Tibial nerve (tissue), 4 donors: ENCODE results near the gene SULT1C3. TPM values are rescaled to one million over a fixed set of nuclear protein-coding genes. Genes with fewer than 3 reads are reported as not detected.
"Not testable (repeated sequence)": the region's sequence is repeated elsewhere in the genome, so short reads cannot be mapped to it uniquely, and the experiment has no call there.

ENCODE experiments used
- DNase-seq, 2 donors: peaks; one replicate each; pipeline ENCODE4 v3.0.0-alpha.2; 2019; ENCODE audit warnings: low spot score in 2 of 2
- H3K27ac ChIP-seq, 4 donors: fragments of 200-600 bp; sonication (generic) in 3 of 4; one replicate each; pipeline ENCODE4 v1.5.1; 2017 to 2019; ENCODE audit warnings: mild to moderate bottlenecking in 1 of 4
- H3K27me3 ChIP-seq, 2 donors: fragments of 200-600 bp; sonication (generic) in 1 of 2; one replicate each; pipeline versions ENCODE4 v1.5.1 to v1.6.0; 2017 to 2019
- H3K36me3 ChIP-seq, 3 donors: fragments of 200-600 bp; sonication (generic); one replicate each; pipeline ENCODE4 v1.5.1; 2018 to 2019
- H3K4me1 ChIP-seq, 4 donors: fragments of 200-600 bp; sonication (generic) in 3 of 4; one replicate each; pipeline ENCODE4 v1.5.1; 2017 to 2019
- H3K4me3 ChIP-seq, 4 donors: fragments of 200-600 bp; sonication (generic) in 3 of 4; one replicate each; pipeline ENCODE4 v1.5.1; 2017 to 2019; ENCODE audit warnings: mild to moderate bottlenecking in 1 of 4, moderate library complexity in 1 of 4
- H3K9me3 ChIP-seq, 4 donors: fragments of 200-600 bp; sonication (generic) in 3 of 4; one replicate each; pipeline ENCODE4 v1.5.1; 2017 to 2019
- CTCF ChIP-seq, 5 experiments: fragments of 200-600 bp in 3 of 5; fragments of 450-650 bp in 2 of 5; sonication (generic) in 3 of 5; IDR thresholded peaks; one replicate each; pipeline ENCODE4 v1.5.1; 2016 to 2019; ENCODE audit warnings: antibody characterized with exemption in 5 of 5, mild to moderate bottlenecking in 3 of 5, moderate library complexity in 2 of 5
- EP300 ChIP-seq, 2 donors: sonication (generic); formaldehyde crosslinking; IDR thresholded peaks; one replicate each; pipeline ENCODE4 v1.6.1; 2017; ENCODE audit warnings: antibody characterized with exemption in 2 of 2, mild to moderate bottlenecking in 1 of 2
- POLR2A ChIP-seq, 2 donors: fragments of 450-650 bp; IDR thresholded peaks; one replicate each; pipeline ENCODE4 v1.6.1; 2017; ENCODE audit warnings: antibody characterized with exemption in 2 of 2, mild to moderate bottlenecking in 2 of 2, moderate library complexity in 2 of 2
- WGBS, 2 donors: methylation state at CpG; one replicate each; pipeline ENCODE4 v1.1.5; 2018; 5-methylcytosine and 5-hydroxymethylcytosine counted together
- total RNA-seq, 4 donors: library from RNA; depleted of rRNA; stranded (reverse); fragments of >200 nt; gene quantifications; one replicate each; pipeline ENCODE4 v1.1.0, GENCODE V29; 2016

The SULT1C3 gene
- total RNA-seq, 4 donors from 2014 or later = not detected

- 66 to 72% methylated on average over 3 of the region's 3 CpGs for WGBS, 2 donors
Observed at GRCh38 chr2:108280466-108280865, 40.7 kb downstream of the SULT1C3 start.

DNA sequence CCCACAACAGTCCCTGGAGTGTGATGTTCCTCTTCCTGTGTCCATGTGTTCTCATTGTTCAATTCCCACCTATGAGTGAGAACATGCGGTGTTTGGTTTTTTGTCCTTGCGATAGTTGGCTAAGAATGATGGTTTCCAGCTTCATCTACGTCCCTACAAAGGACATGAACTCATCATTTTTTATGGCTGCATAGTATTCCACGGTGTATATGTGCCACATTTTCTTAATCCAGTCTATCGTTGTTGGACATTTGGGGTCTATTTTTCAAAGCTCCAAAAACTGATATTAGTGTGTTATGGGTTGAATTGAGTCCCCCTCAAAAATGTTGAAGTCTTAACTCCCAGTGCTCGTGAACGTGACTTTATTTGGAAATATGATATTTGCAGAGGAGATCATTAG is 44.8 kb downstream of the SULT1C3 start:
- H3K4me1 ChIP-seq, H3K27ac ChIP-seq, H3K27me3 ChIP-seq, H3K4me3 ChIP-seq, DNase-seq, H3K36me3 ChIP-seq, H3K9me3 ChIP-seq: not testable (repeated sequence)
- 91 to 95% methylated on average over 7 of the region's 7 CpGs for WGBS, 2 donors

More at GRCh38 chr2:108280466-108280865, 40.7 kb downstream of the SULT1C3 start:
- TF ChIP-seq POLR2A (IDR thresholded peaks at IDR 0.05) (no peak), EP300 (IDR thresholded peaks at IDR 0.05) (no peak), CTCF (IDR thresholded peaks at IDR 0.05) (no peak)
- DNase-seq = no peak
- Histone ChIP-seq H3K27ac (no peak overlapping the region), H3K27me3 (no peaks in the 10 kb centered on the region), H3K4me1 (no peaks in the 10 kb centered on the region), H3K4me3 (no peak overlapping the region), H3K9me3 (no peaks in the 10 kb centered on the region), H3K36me3 (no peaks in the 10 kb centered on the region)

GRCh38 chr2:108285616-108286015 is 45.8 kb downstream of the SULT1C3 start:
- WGBS, 2 donors = 92 to 95% methylated on average over 5 of the region's 5 CpGs
- H3K27ac ChIP-seq = no peak overlapping the region

DNA sequence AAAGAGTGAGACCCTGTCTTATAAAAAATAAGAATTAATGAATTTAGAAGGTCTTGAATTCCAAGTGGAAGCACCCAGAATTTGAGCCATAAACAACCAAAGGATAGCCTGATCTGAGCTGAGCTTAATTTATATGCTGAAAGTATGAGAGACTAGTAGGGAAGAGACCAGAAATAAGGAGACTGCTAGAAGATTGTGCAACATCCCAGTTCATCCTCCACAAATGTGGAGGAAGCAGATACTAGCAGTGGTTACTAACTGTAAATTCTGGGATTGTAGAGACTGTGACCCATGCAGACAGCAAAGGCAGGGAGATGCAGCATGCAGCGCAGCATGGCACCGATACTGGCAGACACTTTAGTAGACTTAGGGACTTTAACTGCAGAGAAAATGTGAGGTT is 47.4 kb downstream of the SULT1C3 start:
- 93 to 94% methylated on average over 2 of the region's 2 CpGs for WGBS, 2 donors
- H3K36me3 ChIP-seq = no peaks in the 10 kb centered on the region
- no peaks in the 10 kb centered on the region for H3K9me3 ChIP-seq
- no peaks in the 10 kb centered on the region for H3K4me1 ChIP-seq
- DNase-seq = no peak
- no peak overlapping the region for H3K4me3 ChIP-seq
- no peaks in the 10 kb centered on the region for H3K27me3 ChIP-seq
- TF ChIP-seq CTCF (IDR thresholded peaks at IDR 0.05) (no peak), POLR2A (IDR thresholded peaks at IDR 0.05) (no peak)
- no peak overlapping the region for H3K27ac ChIP-seq

More at GRCh38 chr2:108285616-108286015, 45.8 kb downstream of the SULT1C3 start:
- Histone ChIP-seq H3K27me3 (no peaks in the 10 kb centered on the region), H3K4me1 (no peaks in the 10 kb centered on the region), H3K4me3 (no peak overlapping the region), H3K9me3 (no peaks in the 10 kb centered on the region), H3K36me3 (no peaks in the 10 kb centered on the region)
- DNase-seq = no peak
- TF ChIP-seq CTCF (IDR thresholded peaks at IDR 0.05) (no peak), POLR2A (IDR thresholded peaks at IDR 0.05) (no peak), EP300 (IDR thresholded peaks at IDR 0.05) (no peak)

- Histone ChIP-seq H3K36me3 (no peaks in the 10 kb centered on the region), H3K27ac (no peak within 1 kb of the TSS), H3K4me1 (no peaks in the 10 kb centered on the region), H3K9me3 (no peaks in the 10 kb centered on the region), H3K27me3 (no peaks in the 10 kb centered on the region), H3K4me3 (no peak within 1 kb of the TSS)
- no peak for DNase-seq
- TF ChIP-seq EP300 (IDR thresholded peaks at IDR 0.05) (no peak), CTCF (IDR thresholded peaks at IDR 0.05) (no peak), POLR2A (IDR thresholded peaks at IDR 0.05) (no peak)
- WGBS, 2 donors = 31 to 36% methylated on average over 7 of the region's 7 CpGs
Observed at GRCh38 chr2:108288534-108289106, 48.9 kb downstream of the SULT1C3 start, which contains the start of gene SULT1C2. Gene SULT1C2 (plus strand): TSS chr2:108288895. CDS start chr2:108293668, 4,773 bp downstream.

DNA sequence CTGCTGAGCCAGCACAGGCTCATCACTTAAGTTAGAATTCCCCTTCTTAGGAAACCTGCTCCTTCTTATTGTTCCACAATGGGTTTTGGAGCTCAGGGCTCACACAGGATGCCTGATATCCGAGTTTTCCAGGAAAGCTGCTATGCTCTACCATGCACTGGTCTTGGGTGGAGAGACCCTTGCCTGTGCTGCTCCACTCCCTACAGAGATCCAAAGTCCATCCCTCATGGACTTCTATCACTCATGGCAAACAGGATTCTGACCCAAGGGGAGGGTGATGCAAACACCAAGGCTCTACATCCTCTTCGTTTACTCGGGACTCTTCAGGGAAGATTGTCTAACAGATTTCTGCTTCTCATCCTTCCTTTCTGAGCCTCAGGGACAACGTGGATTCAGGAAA is 54.1 kb downstream of the SULT1C3 start:
- H3K9me3 ChIP-seq = no peaks in the 10 kb centered on the region
- WGBS, 2 donors = 86 to 87% methylated on average over 4 of the region's 4 CpGs

More for the DNA sequence above, 54.1 kb downstream of the SULT1C3 start:
- H3K4me3 ChIP-seq = no peak overlapping the region
- no peak for DNase-seq
- no peaks in the 10 kb centered on the region for H3K4me1 ChIP-seq
- TF ChIP-seq CTCF (IDR thresholded peaks at IDR 0.05) (no peak), POLR2A (IDR thresholded peaks at IDR 0.05) (no peak), EP300 (IDR thresholded peaks at IDR 0.05) (no peak)
- no peak overlapping the region for H3K27ac ChIP-seq
- H3K36me3 ChIP-seq = no peaks in the 10 kb centered on the region
- H3K27me3 ChIP-seq = no peaks in the 10 kb centered on the region
